GM10266 (cell line): Measurements from ENCODE around the gene CPE.

Source experiments
- DNase-seq: peaks from one replicate; pipeline ENCODE4 v3.0.0; 2012; ENCODE audit errors: extremely low spot score
- TF ChIP-seq, protein P1 (sequence below): IDR thresholded peaks from 2 replicates; pipeline ENCODE4 v1.5.1; 2012; ENCODE audit warnings: mild to moderate bottlenecking, low read depth; ENCODE audit not compliant: control insufficient read depth, insufficient read depth; ENCODE audit errors: missing control alignments

Gene CPE

DNA sequence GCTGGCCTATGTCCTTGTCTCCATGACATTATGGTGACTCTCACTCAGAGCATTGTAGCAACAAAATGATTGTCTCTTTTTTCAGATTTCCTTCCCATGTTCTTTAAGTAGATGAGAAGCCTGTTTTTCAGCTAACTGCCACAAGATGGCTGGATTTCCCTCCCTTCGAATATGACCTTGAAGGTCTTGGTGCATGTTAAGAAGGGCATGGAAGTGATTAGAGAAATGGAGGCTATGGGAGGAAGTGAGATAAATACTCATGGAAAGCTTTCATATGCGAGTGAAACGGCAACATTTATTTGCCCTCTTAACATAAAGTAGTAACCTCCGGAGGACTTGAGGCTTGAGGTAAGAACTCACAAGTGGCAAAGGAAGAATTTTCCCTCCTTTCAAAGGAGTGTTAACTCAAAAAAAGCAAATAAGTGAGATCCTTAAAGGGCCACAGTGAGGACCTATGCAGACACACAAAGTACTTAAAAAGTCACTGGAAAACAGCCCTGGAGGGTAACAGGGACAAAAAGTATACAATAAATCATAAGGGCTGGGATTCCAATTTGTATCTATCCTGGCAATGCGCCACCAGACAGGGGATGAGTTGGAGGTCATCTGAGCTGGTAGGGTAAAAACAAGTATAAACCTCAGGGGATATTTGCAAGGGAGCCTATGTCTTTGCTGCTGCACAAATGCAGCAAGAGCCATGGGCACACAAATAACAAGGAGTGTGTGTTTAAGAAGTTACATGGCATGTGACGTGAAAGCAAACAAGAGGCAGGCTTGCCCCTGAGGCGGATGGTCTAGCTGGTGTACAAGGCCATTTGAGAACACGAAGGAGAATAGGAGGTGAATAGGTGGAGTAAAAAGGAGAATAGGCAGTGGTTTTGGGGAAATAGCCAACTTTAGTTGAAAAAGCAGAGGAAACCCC, 96.2 kb downstream of the CPE start:
- no peak for DNase-seq
- TF ChIP-seq, protein P1, sequence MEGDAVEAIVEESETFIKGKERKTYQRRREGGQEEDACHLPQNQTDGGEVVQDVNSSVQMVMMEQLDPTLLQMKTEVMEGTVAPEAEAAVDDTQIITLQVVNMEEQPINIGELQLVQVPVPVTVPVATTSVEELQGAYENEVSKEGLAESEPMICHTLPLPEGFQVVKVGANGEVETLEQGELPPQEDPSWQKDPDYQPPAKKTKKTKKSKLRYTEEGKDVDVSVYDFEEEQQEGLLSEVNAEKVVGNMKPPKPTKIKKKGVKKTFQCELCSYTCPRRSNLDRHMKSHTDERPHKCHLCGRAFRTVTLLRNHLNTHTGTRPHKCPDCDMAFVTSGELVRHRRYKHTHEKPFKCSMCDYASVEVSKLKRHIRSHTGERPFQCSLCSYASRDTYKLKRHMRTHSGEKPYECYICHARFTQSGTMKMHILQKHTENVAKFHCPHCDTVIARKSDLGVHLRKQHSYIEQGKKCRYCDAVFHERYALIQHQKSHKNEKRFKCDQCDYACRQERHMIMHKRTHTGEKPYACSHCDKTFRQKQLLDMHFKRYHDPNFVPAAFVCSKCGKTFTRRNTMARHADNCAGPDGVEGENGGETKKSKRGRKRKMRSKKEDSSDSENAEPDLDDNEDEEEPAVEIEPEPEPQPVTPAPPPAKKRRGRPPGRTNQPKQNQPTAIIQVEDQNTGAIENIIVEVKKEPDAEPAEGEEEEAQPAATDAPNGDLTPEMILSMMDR, result no peak

DNA sequence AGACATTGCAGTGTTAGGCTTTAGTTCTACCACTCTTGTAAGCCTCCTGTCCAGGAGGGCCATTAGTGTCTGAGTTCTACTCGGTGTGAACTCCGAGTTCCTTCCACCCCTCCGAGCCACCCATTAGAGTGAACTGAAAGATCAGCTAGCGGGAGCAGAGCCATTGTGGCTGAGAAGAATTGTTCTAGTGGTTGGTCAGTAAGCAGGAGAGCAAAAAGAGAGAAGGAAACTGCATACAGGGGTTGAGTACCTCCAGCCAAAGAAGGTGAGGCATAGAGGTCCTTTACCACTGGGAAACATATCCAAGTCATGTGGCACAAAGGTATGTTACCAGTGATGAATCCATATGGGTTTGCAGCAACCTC, 96.9 kb downstream of the CPE start:
- TF ChIP-seq, protein P1, result no peak
- no peak for DNase-seq

DNA sequence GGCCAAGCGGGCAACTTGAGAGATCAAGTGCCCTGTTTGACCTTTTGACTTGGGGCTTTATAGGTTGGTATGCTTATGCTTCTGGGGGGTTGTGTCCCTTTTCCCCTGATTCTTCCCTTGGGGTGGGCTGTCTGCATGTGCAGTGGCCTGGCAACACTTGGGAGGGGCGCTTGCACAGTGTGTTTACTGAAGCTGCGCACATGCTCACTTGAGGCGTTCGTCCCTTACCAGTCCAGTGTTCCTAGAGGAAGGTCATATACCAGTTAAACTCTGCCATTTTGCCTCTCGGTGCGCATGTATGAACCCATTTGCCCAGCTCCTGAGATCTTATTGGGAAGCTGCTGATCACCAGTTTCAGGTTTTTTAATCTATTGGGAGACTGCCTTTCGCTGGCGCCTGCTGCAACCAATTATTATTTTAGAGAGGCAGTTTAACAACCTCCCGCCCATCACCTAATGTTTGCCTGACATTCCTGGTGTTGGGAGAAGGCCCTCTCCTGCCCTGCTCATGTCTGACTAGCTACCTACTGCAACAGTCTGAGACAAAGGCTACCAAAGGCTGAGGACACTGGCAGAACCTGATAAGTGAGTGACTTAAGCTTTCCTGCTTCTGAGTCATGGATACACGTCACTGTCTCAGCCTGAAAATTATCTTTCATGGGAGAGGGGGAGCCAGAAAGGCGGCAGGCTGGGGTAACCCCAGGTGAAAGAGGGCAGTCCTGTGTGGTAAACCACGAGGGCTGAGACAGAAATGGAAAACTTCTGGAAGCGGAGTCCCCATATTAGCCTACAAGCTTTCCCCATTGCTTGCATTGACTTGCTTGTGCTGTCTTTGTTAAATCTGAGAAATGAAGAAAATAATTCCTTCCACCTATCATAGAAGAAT, 97.6 kb downstream of the CPE start:
- TF ChIP-seq, protein P1, result no peak
- no peak for DNase-seq

DNA sequence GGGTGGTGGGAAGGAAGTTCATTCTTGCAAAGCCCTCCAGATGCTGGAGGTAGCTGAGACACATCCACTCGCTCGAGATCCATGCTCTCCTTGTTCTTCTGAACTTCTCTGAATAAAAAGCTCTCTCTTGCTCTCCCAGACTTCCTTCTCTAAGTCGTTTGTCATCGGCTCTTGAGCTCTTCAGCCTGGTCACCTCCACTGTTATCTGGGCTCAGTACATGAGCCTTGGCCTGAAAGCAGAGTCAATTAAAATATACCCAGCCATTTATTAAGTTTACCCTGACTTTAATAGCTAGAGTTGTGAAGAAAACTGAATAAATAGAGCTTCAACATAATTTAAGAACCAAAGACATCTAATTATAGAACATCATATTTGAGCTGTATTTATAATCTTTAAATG, 99.0 kb downstream of the CPE start:
- DNase-seq, result no peak
- TF ChIP-seq, protein P1, result no peak

DNA sequence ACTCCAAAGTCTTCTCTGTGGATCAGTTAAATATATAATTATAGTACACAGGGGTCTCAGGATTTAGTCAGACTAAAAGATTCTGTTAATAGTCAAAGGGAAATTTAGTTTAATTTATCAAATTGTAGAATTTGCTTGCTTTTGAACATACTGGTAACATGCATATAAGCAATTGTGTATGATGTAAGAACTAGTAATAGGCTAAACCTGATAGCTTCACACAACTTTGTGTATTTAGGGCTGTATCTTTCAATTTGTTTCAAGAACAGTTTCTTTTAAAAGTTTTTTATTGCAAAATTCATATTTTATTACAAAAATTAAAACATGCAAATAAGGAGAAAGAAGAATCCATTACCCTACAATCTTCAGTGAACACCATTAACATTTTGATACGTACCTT, 99.5 kb downstream of the CPE start:
- DNase-seq, result no peak
- TF ChIP-seq, protein P1, result no peak

DNA sequence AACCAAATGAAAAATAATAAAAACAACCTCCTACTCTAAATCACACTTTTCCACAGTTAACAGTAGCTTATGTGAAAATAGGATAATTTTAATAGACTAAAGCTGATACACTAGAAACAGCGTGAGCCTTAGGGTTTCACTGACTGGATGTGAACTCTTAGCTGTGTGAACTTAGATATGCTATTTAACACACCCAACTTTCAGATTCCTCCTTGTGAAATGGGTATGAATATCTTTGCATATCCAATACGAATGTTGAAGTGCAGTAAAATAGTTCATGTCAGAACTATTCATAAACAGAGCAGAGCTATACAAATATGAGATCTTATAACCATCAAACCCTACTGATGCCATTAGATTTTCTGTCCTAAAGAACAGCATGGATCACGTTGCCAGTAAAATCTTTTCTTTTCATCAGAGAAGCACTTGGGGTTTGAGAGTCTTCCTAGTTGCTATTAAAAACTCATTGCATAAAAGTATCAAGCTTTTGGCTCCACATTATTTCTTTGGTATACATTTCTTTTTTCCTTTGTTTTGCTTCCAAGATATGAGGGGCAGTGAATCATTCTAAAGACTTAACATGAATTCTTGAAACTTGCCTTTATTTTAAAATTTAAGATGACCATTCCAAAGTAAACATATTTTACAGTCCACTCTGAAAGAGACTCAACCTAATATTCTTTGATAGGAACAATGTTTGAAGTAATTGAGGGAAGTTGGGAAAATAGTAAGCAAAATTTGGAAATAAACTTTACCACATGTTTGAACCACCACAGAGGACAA, 102.4 kb downstream of the CPE start:
- TF ChIP-seq, protein P1, result no peak
- DNase-seq, result no peak
